WERI-Rb-1 (cell line): ENCODE measurements around the gene CREBZF.

Experiments
- DNase-seq: peaks from one replicate; pipeline ENCODE4 v3.0.0-alpha.2; 2020
- H3K27ac ChIP-seq: fragments of 250-450 bp; sonication (Bioruptor Pico); 2 replicates; pipeline ENCODE4 v1.5.1; 2020; ENCODE audit warnings: mild to moderate bottlenecking, moderate library complexity
- H3K27me3 ChIP-seq: fragments of 250-450 bp; sonication (Bioruptor Pico); 2 replicates; pipeline ENCODE4 v1.5.1; 2021; ENCODE audit warnings: mild to moderate bottlenecking, low read depth, moderate library complexity; ENCODE audit not compliant: insufficient read depth, severe bottlenecking
- H3K36me3 ChIP-seq: fragments of 250-450 bp; sonication (Bioruptor Pico); 2 replicates; pipeline ENCODE4 v1.5.1; 2020; ENCODE audit warnings: mild to moderate bottlenecking, moderate library complexity
- H3K4me3 ChIP-seq: 2 replicates; pipeline ENCODE4 v1.5.1; 2011; ENCODE audit warnings: low read depth, mild to moderate bottlenecking, control low read depth, low read length
- H3K9me3 ChIP-seq: fragments of 250-450 bp; sonication (Bioruptor Pico); 2 replicates; pipeline ENCODE4 v1.5.1; 2021; ENCODE audit warnings: mild to moderate bottlenecking, moderate library complexity; ENCODE audit not compliant: severe bottlenecking
- CTCF ChIP-seq: IDR thresholded peaks from 2 replicates; pipeline ENCODE4 v1.5.1; 2011; ENCODE audit warnings: low read depth, mild to moderate bottlenecking, control low read depth, inconsistent platforms, low read length

Gene CREBZF

GRCh38 chr11:85665733-85666132 lies 804 bp upstream of the CREBZF start:
- Histone ChIP-seq H3K36me3 (peaks cover 38% of the 10 kb centered on the region), H3K4me3 (no peak overlapping the region; the same call in 1 of the 2 replicates), H3K9me3 (no peaks in the 10 kb centered on the region), H3K27ac (no peak overlapping the region), H3K27me3 (no peaks in the 10 kb centered on the region)
- TF ChIP-seq CTCF, result no peak
- DNase-seq, result no peak

GRCh38 chr11:85663753-85664614 lies 945 bp downstream of the CREBZF start:
- peak; percentile 80 for DNase-seq
- peaks cover 56% of the 10 kb centered on the region for H3K36me3 ChIP-seq
- peak overlapping the region; percentile 97 for H3K27ac ChIP-seq
- no peaks in the 10 kb centered on the region for H3K9me3 ChIP-seq
- peak; percentile 59 for TF ChIP-seq CTCF
- H3K4me3 ChIP-seq, result peak overlapping the region; percentile 99
- no peaks in the 10 kb centered on the region for H3K27me3 ChIP-seq

- Histone ChIP-seq H3K9me3 (no peaks in the 10 kb centered on the region), H3K4me3 (peak overlapping the region; percentile 99), H3K36me3 (peaks cover 63% of the 10 kb centered on the region), H3K27ac (peak overlapping the region; percentile 97), H3K27me3 (no peaks in the 10 kb centered on the region)
- TF ChIP-seq CTCF, result no peak
- no peak for DNase-seq
These were observed 1.7 kb downstream of the CREBZF start for GRCh38 chr11:85663080-85663752.

GRCh38 chr11:85661972-85662664 lies 2.8 kb downstream of the CREBZF start:
- H3K27ac ChIP-seq, result no peak overlapping the region
- H3K27me3 ChIP-seq, result no peaks in the 10 kb centered on the region
- DNase-seq, result no peak
- H3K4me3 ChIP-seq, result peak overlapping the region; percentile 99
- peaks cover 74% of the 10 kb centered on the region for H3K36me3 ChIP-seq
- no peaks in the 10 kb centered on the region for H3K9me3 ChIP-seq
- TF ChIP-seq CTCF, result no peak

- no peak overlapping the region for H3K4me3 ChIP-seq
- DNase-seq, result no peak
- H3K36me3 ChIP-seq, result peaks cover 77% of the 10 kb centered on the region
- no peak for TF ChIP-seq CTCF
- no peak overlapping the region for H3K27ac ChIP-seq
- no peaks in the 10 kb centered on the region for H3K9me3 ChIP-seq
- H3K27me3 ChIP-seq, result no peaks in the 10 kb centered on the region
These were observed 6.7 kb downstream of the CREBZF start for GRCh38 chr11:85658180-85658579.
